Measurements from ENCODE around the gene TCF4.

TCF4 gene

GRCh38 chr18:55314031-55314430, 274.0 kb downstream of the TCF4 start:
- no peak for DNase-seq

- no peak for DNase-seq
Observed at GRCh38 chr18:55310863-55311262, 277.1 kb downstream of the TCF4 start.

GRCh38 chr18:55310044-55310676, 277.8 kb downstream of the TCF4 start:
- DNase-seq = no peak

- DNase-seq = no peak
Observed at GRCh38 chr18:55309249-55309648, 278.7 kb downstream of the TCF4 start.

GRCh38 chr18:55307505-55307904, 280.5 kb downstream of the TCF4 start:
- DNase-seq = no peak

GRCh38 chr18:55306359-55307024, 281.5 kb downstream of the TCF4 start:
- DNase-seq = no peak

- no peak for DNase-seq
Observed at GRCh38 chr18:55302167-55302833, 285.7 kb downstream of the TCF4 start.

- DNase-seq = no peak
Observed at GRCh38 chr18:55301824-55302166, 286.2 kb downstream of the TCF4 start.

- no peak for DNase-seq
Observed at GRCh38 chr18:55300936-55301531, 287.0 kb downstream of the TCF4 start.

GRCh38 chr18:55300421-55300935, 287.5 kb downstream of the TCF4 start:
- no peak for DNase-seq

GRCh38 chr18:55296778-55297177, 291.2 kb downstream of the TCF4 start:
- no peak for DNase-seq

GRCh38 chr18:55296115-55296514, 291.9 kb downstream of the TCF4 start:
- no peak for DNase-seq

GRCh38 chr18:55290898-55291297, 297.1 kb downstream of the TCF4 start:
- no peak for DNase-seq

- DNase-seq = no peak
Observed at GRCh38 chr18:55289775-55290174, 298.2 kb downstream of the TCF4 start.

- DNase-seq = no peak
Observed at GRCh38 chr18:55289048-55289447, 298.9 kb downstream of the TCF4 start.

GRCh38 chr18:55287935-55288868, 299.8 kb downstream of the TCF4 start:
- no peak for DNase-seq

- no peak for DNase-seq
Observed at GRCh38 chr18:55287149-55287806, 300.7 kb downstream of the TCF4 start.

GRCh38 chr18:55286257-55286825, 301.7 kb downstream of the TCF4 start:
- DNase-seq = no peak

- no peak for DNase-seq
Observed at GRCh38 chr18:55284614-55285013, 303.4 kb downstream of the TCF4 start.

- no peak for DNase-seq
Observed at GRCh38 chr18:55283309-55283708, 304.7 kb downstream of the TCF4 start.

GRCh38 chr18:55280503-55280902, 307.5 kb downstream of the TCF4 start:
- DNase-seq = no peak

Data from CD4-positive, alpha-beta T cell treated with Interleukin-6 for 4 hours (primary cell).